H1 (cell line): Measurements from ENCODE around the gene RFX3. TPM values are rescaled to one million over a fixed set of nuclear protein-coding genes. Genes with fewer than 3 reads are reported as not detected.

Source experiments
- ASH2L ChIP-seq: fragments of 200-600, 300-600 bp; sonication (generic); IDR thresholded peaks from one replicate; pipeline ENCODE4 v1.7.1; 2017; ENCODE audit warnings: low read length
- BACH1 ChIP-seq: IDR thresholded peaks from 2 replicates; pipeline ENCODE4 v1.6.1; 2012; ENCODE audit warnings: low read length, improper control_type of control experiment
- GABPA ChIP-seq: IDR thresholded peaks from 2 replicates; pipeline ENCODE4 v1.6.1; 2011; ENCODE audit warnings: mild to moderate bottlenecking, low read length, moderate library complexity, borderline replicate concordance; ENCODE audit not compliant: insufficient read depth
- RNF2 ChIP-seq: fragments of 200-900, 300-1000 bp; sonication (generic); IDR thresholded peaks from 2 replicates; pipeline ENCODE4 v1.7.1; 2016; ENCODE audit warnings: borderline replicate concordance, low read depth, mild to moderate bottlenecking, antibody characterized with exemption, low read length; ENCODE audit not compliant: poor library complexity, severe bottlenecking; ENCODE audit errors: missing control alignments
- SIN3A ChIP-seq, 2 experiments: IDR thresholded peaks in 1 of 2; conservative IDR thresholded peaks in 1 of 2; 2 replicates each; pipeline ENCODE4 v1.6.1; 2011 to 2012; ENCODE audit warnings: low read length in 2 of 2, improper control_type of control experiment in 1 of 2, low read depth in 1 of 2, mild to moderate bottlenecking in 1 of 2
- TBP ChIP-seq: IDR thresholded peaks from 2 replicates; pipeline ENCODE4 v1.6.1; 2011; ENCODE audit warnings: low read depth, low read length, improper control_type of control experiment
- polyA plus RNA-seq, 7 experiments: library from polyadenylated mRNA; depleted of rRNA in 3 of 7; stranded (reverse) in 5 of 7; unstranded in 2 of 7; fragments of >200 nt in 5 of 7; fragments of 200-250 nt in 2 of 7; gene quantifications; 1 replicate in 5 of 7; 2 replicates in 1 of 7; 4 replicates in 1 of 7; pipeline versions ENCODE4 v1.2.1 to v1.2.3, GENCODE V29; 2011 to 2013; ENCODE audit warnings: missing spikeins in 2 of 7, mixed read lengths in 2 of 7
- total RNA-seq: library from RNA; stranded (reverse); fragmentation: NEBNext Ultra II Directional; extraction: Animal tissue kit (Norgen Biotek cat#: 25700); gene quantifications from 2 replicates; pipeline ENCODE4 v1.2.1, GENCODE V29; 2021

The RFX3 gene
- total and polyA plus RNA-seq, 2 of the 8 experiments (the other 6 are each of a cell fraction or from before 2014, with no cell fraction given), result 4.9 to 22.6 TPM

GRCh38 chr9:3191715-3192114, 334.1 kb downstream of the RFX3 start (continued):
- TF ChIP-seq RNF2, result no peak
- no peak for TF ChIP-seq SIN3A (conservative IDR thresholded peaks at IDR 0.05 in 1 of 2, IDR thresholded peaks at IDR 0.05 in 1 of 2; ENCODE audit: low read depth in 1 of 2, low read length in 2 of 2)
- no peak for TF ChIP-seq ASH2L
- no peak for TF ChIP-seq BACH1
- TF ChIP-seq GABPA, result no peak
- TF ChIP-seq TBP, result no peak
